ENCODE measurements around the gene ARHGEF38.

- TF ChIP-seq CTCF (IDR thresholded peaks at IDR 0.05): no peak
- no peak for TF ChIP-seq POLR2A (IDR thresholded peaks at IDR 0.05)
These were observed 161.7 kb downstream of the ARHGEF38 start for GRCh38 chr4:105714071-105714521.

Measured in body of pancreas (tissue), 4 donors.